ENCODE results near the gene GAS7. TPM values are rescaled to one million over a fixed set of nuclear protein-coding genes. Genes with fewer than 3 reads are reported as not detected.

Gene GAS7
- total RNA-seq, 8 experiments from 2014 or later: 4.1 to 37.7 (median 9.7) TPM

DNA sequence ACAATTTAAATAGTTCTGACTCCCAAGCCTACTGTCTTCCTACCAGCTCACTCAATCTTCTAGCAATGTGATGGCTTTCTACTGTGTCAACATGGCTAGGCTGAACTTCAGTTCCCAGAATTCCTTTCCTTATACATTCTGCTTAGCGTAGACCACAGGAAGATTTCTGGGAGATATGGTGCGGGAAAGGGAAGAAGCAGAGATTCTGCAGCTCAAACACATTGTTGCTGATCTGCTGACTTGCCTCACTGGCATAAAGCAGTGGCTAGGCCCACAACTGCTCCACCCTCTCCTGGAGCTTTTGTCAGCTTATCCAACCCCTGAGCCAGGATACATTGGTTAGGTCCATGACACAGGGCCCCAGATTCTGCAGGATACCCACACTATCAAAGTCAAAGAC is 58.8 kb downstream of the GAS7 start:
- Histone ChIP-seq H3K27ac (no peak overlapping the region), H3K4me3 (no peak overlapping the region), H3K4me1 (replicated peaks in 1 of 2) (peaks cover 0 to 6% of the 10 kb centered on the region in 2 donors)
- peak in 5 of 8 experiments; percentile 18 to 94 (median 30) for ATAC-seq (replicated peaks in 6 of 8)
- in situ Hi-C loops (cut with MboI; ENCODE audit: low pct_unique_long_range_greater_than_20kb in 2 of 9, low sequenced_read_pairs in 9 of 9, unreplicated experiment in 9 of 9): no loop called here
- WGBS, 10 experiments: 60 to 100% (median 93%) methylated on average over 1 to 2 of the region's 2 CpGs; no CpG with 5 or more reads in 3 of the 10 experiments

DNA sequence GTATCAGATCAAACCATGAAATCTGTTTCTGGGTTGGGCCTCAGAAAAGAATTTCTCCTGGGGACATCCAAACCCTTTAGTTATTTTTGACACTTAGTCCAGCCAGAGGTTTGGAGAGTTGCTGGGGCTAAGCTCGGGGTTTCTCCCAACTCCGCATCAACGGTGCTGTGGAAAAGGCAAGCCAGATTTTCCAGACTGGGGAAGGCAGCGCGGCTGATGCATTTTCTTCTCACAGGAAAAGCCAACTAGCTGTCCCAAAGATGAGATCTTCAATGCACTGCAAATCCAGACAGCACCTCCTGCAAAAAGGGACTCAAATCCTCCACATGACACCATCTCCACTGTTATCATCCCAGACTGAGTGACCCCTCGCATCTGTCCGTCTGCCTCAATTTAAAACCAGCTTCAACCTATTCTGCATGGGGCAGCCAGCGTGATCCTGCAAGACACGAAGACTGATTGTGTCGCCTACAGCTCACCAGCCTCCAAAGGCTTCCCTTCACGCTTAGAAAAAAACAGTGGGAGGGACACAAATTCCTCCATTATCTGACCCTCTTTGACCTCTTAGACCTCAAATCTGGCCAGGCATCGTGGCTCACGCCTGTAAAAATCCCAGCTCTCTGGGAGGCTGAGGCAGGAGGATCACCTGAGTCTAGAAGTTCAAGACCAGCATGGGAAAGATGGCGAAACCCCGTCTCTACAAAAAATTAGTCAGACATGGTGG is 62.0 kb downstream of the GAS7 start:
- in situ Hi-C loops (cut with MboI; ENCODE audit: low pct_unique_long_range_greater_than_20kb in 2 of 9, low sequenced_read_pairs in 9 of 9, unreplicated experiment in 9 of 9): no loop called here
- 20 to 100% (median 80%) methylated on average over 2 to 11 of the region's 15 CpGs; no CpG with 5 or more reads in 1 of the 10 experiments for WGBS, 10 experiments
- no peak overlapping the region for H3K27ac ChIP-seq
- no peak for ATAC-seq (replicated peaks in 6 of 8)
- H3K4me3 ChIP-seq: no peak overlapping the region
- peaks cover 0 to 6% of the 10 kb centered on the region in 2 donors for H3K4me1 ChIP-seq (replicated peaks in 1 of 2)

- 13 to 100% (median 55%) methylated on average over 2 to 10 of the region's 12 CpGs; no CpG with 5 or more reads in 2 of the 10 experiments for WGBS, 10 experiments
- ATAC-seq (replicated peaks in 6 of 8): peak in 3 of 8 experiments; percentile 17 to 60 (median 39)
- H3K4me3 ChIP-seq: no peak overlapping the region
- no peak overlapping the region for H3K27ac ChIP-seq
- in situ Hi-C loops (cut with MboI; ENCODE audit: low pct_unique_long_range_greater_than_20kb in 2 of 9, low sequenced_read_pairs in 9 of 9, unreplicated experiment in 9 of 9): no loop called here
- H3K4me1 ChIP-seq (replicated peaks in 1 of 2): peaks cover 0 to 6% of the 10 kb centered on the region in 2 donors
These were observed 62.7 kb downstream of the GAS7 start for GRCh38 chr17:10135539-10136257.

GRCh38 chr17:10130677-10131076 is 67.7 kb downstream of the GAS7 start:
- in situ Hi-C loops (cut with MboI; ENCODE audit: low pct_unique_long_range_greater_than_20kb in 2 of 9, low sequenced_read_pairs in 9 of 9, unreplicated experiment in 9 of 9): no loop called here
- Histone ChIP-seq H3K4me3 (no peak overlapping the region), H3K4me1 (replicated peaks in 1 of 2) (peaks cover 26 to 28% of the 10 kb centered on the region in 2 donors), H3K27ac (no peak overlapping the region)
- ATAC-seq (replicated peaks in 6 of 8): peak in 2 of 8 experiments; percentile 6 to 16
- 15 to 88% (median 72%) methylated on average over 2 to 5 of the region's 5 CpGs; no CpG with 5 or more reads in 1 of the 10 experiments for WGBS, 10 experiments

DNA sequence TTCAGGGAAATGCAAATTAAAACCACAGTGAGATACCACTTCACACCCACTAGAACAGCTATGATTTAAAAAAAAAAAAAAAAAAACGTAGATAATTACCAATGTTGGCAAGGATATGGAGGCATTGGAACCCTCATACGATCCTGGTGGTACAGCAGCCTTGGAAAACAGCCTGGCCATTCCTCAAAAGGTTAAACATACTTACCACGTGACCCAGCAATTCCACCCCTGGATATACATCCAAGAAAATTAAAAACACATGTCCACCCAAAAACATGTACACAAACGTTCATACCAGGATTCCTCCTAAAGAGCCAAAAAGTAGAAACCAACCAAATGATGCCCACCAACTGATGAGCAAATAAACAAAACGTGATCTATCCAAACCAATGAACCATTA is 68.1 kb downstream of the GAS7 start:
- no peak for ATAC-seq (replicated peaks in 6 of 8)
- peaks cover 29 to 31% of the 10 kb centered on the region in 2 donors for H3K4me1 ChIP-seq (replicated peaks in 1 of 2)
- in situ Hi-C loops (cut with MboI; ENCODE audit: low pct_unique_long_range_greater_than_20kb in 2 of 9, low sequenced_read_pairs in 9 of 9, unreplicated experiment in 9 of 9): no loop called here
- H3K4me3 ChIP-seq: no peak overlapping the region
- WGBS, 10 experiments: 0 to 96% (median 54%) methylated on average over 3 to 5 of the region's 5 CpGs; no CpG with 5 or more reads in 2 of the 10 experiments
- no peak overlapping the region for H3K27ac ChIP-seq

- in situ Hi-C loops (cut with MboI; ENCODE audit: low pct_unique_long_range_greater_than_20kb in 2 of 9, low sequenced_read_pairs in 9 of 9, unreplicated experiment in 9 of 9): no loop called here
- peaks cover 30 to 39% of the 10 kb centered on the region in 2 donors for H3K4me1 ChIP-seq (replicated peaks in 1 of 2)
- WGBS, 10 experiments: 0 to 83% (median 40%) methylated on average over 1 to 7 of the region's 19 CpGs; no CpG with 5 or more reads in 4 of the 10 experiments
- peak; percentile 20 to 80 (median 58) for ATAC-seq (replicated peaks in 6 of 8)
- H3K27ac ChIP-seq: peak overlapping the region in 1 of 2 donors; percentile 16
- H3K4me3 ChIP-seq: no peak overlapping the region
These were observed 70.5 kb downstream of the GAS7 start for GRCh38 chr17:10127819-10128425.

GRCh38 chr17:10126616-10127501 is 71.5 kb downstream of the GAS7 start:
- Histone ChIP-seq H3K4me3 (no peak overlapping the region), H3K27ac (no peak overlapping the region), H3K4me1 (replicated peaks in 1 of 2) (peaks cover 35 to 45% of the 10 kb centered on the region in 2 donors)
- peak; percentile 8 to 67 (median 32) for ATAC-seq (replicated peaks in 6 of 8)
- WGBS, 10 experiments: 0 to 83% (median 72%) methylated on average over 1 to 7 of the region's 16 CpGs; no CpG with 5 or more reads in 4 of the 10 experiments
- in situ Hi-C loops (cut with MboI; ENCODE audit: low pct_unique_long_range_greater_than_20kb in 2 of 9, low sequenced_read_pairs in 9 of 9, unreplicated experiment in 9 of 9): no loop called here

DNA sequence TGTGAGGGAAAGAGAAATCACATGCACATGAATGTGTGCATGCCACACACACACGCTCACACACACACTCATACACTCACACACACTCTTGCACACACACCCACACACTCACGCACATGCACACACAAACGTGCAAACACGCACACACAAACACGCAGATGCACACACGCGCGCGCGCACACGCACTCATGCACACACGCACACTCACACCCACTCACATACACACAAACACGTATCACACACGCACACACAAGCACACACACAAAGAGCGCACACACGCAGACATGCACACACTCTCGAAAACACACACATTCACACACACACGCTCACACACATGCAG is 72.2 kb downstream of the GAS7 start:
- WGBS, 10 experiments: 19 to 100% (median 50%) methylated on average over 1 to 9 of the region's 18 CpGs; no CpG with 5 or more reads in 3 of the 10 experiments
- Histone ChIP-seq H3K27ac (no peak overlapping the region), H3K4me1 (replicated peaks in 1 of 2) (peaks cover 35 to 45% of the 10 kb centered on the region in 2 donors), H3K4me3 (no peak overlapping the region)
- no peak for ATAC-seq (replicated peaks in 6 of 8)
- in situ Hi-C loops (cut with MboI; ENCODE audit: low pct_unique_long_range_greater_than_20kb in 2 of 9, low sequenced_read_pairs in 9 of 9, unreplicated experiment in 9 of 9): no loop called here

GRCh38 chr17:10125531-10126275 is 72.7 kb downstream of the GAS7 start:
- H3K27ac ChIP-seq: peak overlapping the region in 1 of 2 donors; percentile 4
- in situ Hi-C loops (cut with MboI; ENCODE audit: low pct_unique_long_range_greater_than_20kb in 2 of 9, low sequenced_read_pairs in 9 of 9, unreplicated experiment in 9 of 9): no loop called here

DNA sequence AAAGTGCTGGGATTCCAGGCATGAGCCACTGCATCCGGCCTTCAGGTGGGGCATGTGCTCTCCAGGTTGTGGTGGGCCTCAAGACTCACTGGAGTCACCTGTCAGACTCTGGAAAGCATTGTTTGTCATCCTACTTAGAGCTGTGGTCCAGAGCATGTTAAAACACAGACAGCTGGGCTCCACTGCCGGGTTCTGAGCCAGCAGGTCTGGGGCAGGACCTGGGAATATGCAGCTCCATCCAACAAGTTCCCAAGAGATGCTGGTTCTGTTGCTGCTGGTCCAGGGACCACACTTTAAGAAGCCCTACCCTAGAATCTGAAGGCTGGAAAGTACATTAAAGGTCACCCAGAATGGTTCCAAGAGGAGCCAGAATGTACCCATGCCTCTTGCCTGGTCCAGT is 75.3 kb downstream of the GAS7 start:
- WGBS, 10 experiments: 92 to 100% (median 100%) methylated on average over 1 to 2 of the region's 2 CpGs; no CpG with 5 or more reads in 7 of the 10 experiments
- Histone ChIP-seq H3K27ac (no peak overlapping the region), H3K4me1 (replicated peaks in 1 of 2) (peaks cover 46 to 59% of the 10 kb centered on the region in 2 donors), H3K4me3 (no peak overlapping the region)
- in situ Hi-C loops (cut with MboI; ENCODE audit: low pct_unique_long_range_greater_than_20kb in 2 of 9, low sequenced_read_pairs in 9 of 9, unreplicated experiment in 9 of 9): loop anchor here in 1 of 9 experiments (25.0 kb wide), 1 partner anchor 136 kb away; no protein-coding TSS in a partner anchor
- no peak for ATAC-seq (replicated peaks in 6 of 8)

More at GRCh38 chr17:10125531-10126275, 72.7 kb downstream of the GAS7 start:
- 0 to 96% (median 79%) methylated on average over 1 to 6 of the region's 11 CpGs; no CpG with 5 or more reads in 3 of the 10 experiments for WGBS, 10 experiments
- ATAC-seq (replicated peaks in 6 of 8): peak; percentile 1 to 75 (median 54)
- no peak overlapping the region for H3K4me3 ChIP-seq
- H3K4me1 ChIP-seq (replicated peaks in 1 of 2): peaks cover 35 to 45% of the 10 kb centered on the region in 2 donors

DNA sequence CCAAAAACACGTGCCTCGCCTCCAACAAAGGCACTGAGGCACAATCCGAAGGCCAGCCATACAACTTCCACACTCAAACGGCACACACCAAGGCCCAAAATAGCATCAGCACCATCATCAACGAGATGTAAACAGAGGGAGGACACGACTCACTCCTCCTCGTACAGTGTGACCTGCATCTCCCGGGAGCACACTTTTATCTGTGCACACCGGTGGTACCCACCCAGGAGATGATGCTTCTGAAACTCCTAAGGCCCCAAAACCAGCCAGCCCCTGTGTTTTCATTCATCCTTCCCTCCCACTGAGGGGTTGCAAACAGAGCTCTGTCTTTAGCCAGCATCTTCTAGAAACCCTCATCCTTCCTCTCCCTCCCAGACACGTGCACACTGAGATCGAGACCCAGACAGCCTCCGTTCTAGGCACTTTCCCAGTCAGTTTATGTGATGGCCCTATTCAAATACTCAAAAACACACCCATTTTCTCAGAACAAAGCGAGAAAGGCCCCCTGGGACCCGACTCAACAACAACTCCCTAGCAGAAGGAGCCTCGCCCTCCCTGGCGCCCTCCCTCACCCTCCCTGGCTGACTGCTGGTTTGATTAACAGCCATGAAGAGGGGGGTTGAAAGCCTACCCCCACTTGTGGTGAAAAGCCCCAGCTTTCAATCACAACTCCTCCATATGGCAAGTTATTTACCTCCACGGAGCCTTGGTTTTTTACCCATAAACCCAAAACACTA is 76.3 kb downstream of the GAS7 start:
- Histone ChIP-seq H3K4me3 (no peak overlapping the region), H3K27ac (no peak overlapping the region), H3K4me1 (replicated peaks in 1 of 2) (peaks cover 37 to 49% of the 10 kb centered on the region in 2 donors)
- in situ Hi-C loops (cut with MboI; ENCODE audit: low pct_unique_long_range_greater_than_20kb in 2 of 9, low sequenced_read_pairs in 9 of 9, unreplicated experiment in 9 of 9): loop anchor here in 1 of 9 experiments (25.0 kb wide), 1 partner anchor 135 kb away; no protein-coding TSS in a partner anchor
- WGBS, 10 experiments: 40 to 79% (median 60%) methylated on average over 1 to 12 of the region's 17 CpGs; no CpG with 5 or more reads in 4 of the 10 experiments
- ATAC-seq (replicated peaks in 6 of 8): peak in 2 of 8 experiments; percentile 19 to 32
